H9 (cell line): ENCODE results near the gene PRF1. TPM values are rescaled to one million over a fixed set of nuclear protein-coding genes. Genes with fewer than 3 reads are reported as not detected.

Source experiments
- DNase-seq: peaks from one replicate; pipeline ENCODE4 v3.0.0-alpha.2; 2017
- H2AFZ ChIP-seq: one replicate; pipeline ENCODE4 v1.6.1; 2013; ENCODE audit warnings: mild to moderate bottlenecking, low read length, control low read depth, moderate library complexity
- H2AK5ac ChIP-seq: 2 replicates; pipeline ENCODE4 v1.6.1; 2013; ENCODE audit warnings: low read length, control low read depth, mixed read lengths; ENCODE audit not compliant: insufficient read length
- H2BK120ac ChIP-seq: one replicate; pipeline ENCODE4 v1.6.1; 2013; ENCODE audit warnings: low read depth, mild to moderate bottlenecking, low read length, control low read depth, inconsistent platforms; ENCODE audit not compliant: poor library complexity, severe bottlenecking
- H2BK12ac ChIP-seq: 2 replicates; pipeline ENCODE4 v1.6.1; 2013; ENCODE audit warnings: low read length, control low read depth, mixed read lengths, low read depth; ENCODE audit not compliant: insufficient read length
- H2BK15ac ChIP-seq: 2 replicates; pipeline ENCODE4 v1.6.1; 2013; ENCODE audit warnings: low read depth, low read length, control low read depth
- H2BK20ac ChIP-seq: one replicate; pipeline ENCODE4 v1.6.1; 2013; ENCODE audit warnings: low read depth, mild to moderate bottlenecking, low read length, control low read depth, inconsistent platforms; ENCODE audit not compliant: poor library complexity, severe bottlenecking
- H2BK5ac ChIP-seq: 2 replicates; pipeline ENCODE4 v1.6.1; 2013; ENCODE audit warnings: low read length, control low read depth, mixed read lengths; ENCODE audit not compliant: insufficient read length
- H3K14ac ChIP-seq: 2 replicates; pipeline ENCODE4 v1.6.1; 2013; ENCODE audit warnings: low read length, control low read depth; ENCODE audit not compliant: insufficient read depth
- H3K18ac ChIP-seq: 2 replicates; pipeline ENCODE4 v1.6.1; 2013; ENCODE audit warnings: low read depth, mild to moderate bottlenecking, mixed read lengths, low read length, control low read depth; ENCODE audit not compliant: insufficient read length
- H3K23ac ChIP-seq: 2 replicates; pipeline ENCODE4 v1.6.1; 2013; ENCODE audit warnings: low read length, control low read depth, mixed read lengths, low read depth; ENCODE audit not compliant: insufficient read length
- H3K23me2 ChIP-seq: 2 replicates; pipeline ENCODE4 v1.6.1; 2013; ENCODE audit warnings: low read depth, mild to moderate bottlenecking, mixed read lengths, low read length, control low read depth; ENCODE audit not compliant: insufficient read length, poor library complexity, severe bottlenecking
- H3K27ac ChIP-seq: 2 replicates; pipeline ENCODE4 v1.5.1; 2013; ENCODE audit warnings: low read length, control low read depth, mixed read lengths, low read depth; ENCODE audit not compliant: insufficient read length
- H3K27me3 ChIP-seq: 2 replicates; pipeline ENCODE4 v1.6.1; 2013; ENCODE audit warnings: low read length, control low read depth, inconsistent platforms; ENCODE audit not compliant: insufficient read depth
- H3K4ac ChIP-seq: 2 replicates; pipeline ENCODE4 v1.6.1; 2013; ENCODE audit warnings: low read depth, mild to moderate bottlenecking, control low read depth, inconsistent platforms, low read length, moderate library complexity
- H3K4me1 ChIP-seq: 2 replicates; pipeline ENCODE4 v1.6.1; 2013; ENCODE audit warnings: low read length, control low read depth, inconsistent platforms; ENCODE audit not compliant: insufficient read depth
- H3K4me2 ChIP-seq: 2 replicates; pipeline ENCODE4 v1.6.1; 2013; ENCODE audit warnings: low read length, control low read depth, mixed read lengths; ENCODE audit not compliant: insufficient read length, insufficient read depth
- H3K56ac ChIP-seq: 2 replicates; pipeline ENCODE4 v1.6.1; 2013; ENCODE audit warnings: low read depth, mild to moderate bottlenecking, mixed read lengths, low read length, control low read depth; ENCODE audit not compliant: insufficient read length
- H3K79me1 ChIP-seq: 2 replicates; pipeline ENCODE4 v1.6.1; 2013; ENCODE audit warnings: low read depth, mild to moderate bottlenecking, moderate library complexity, low read length, control low read depth, inconsistent platforms; ENCODE audit not compliant: insufficient read depth, poor library complexity, severe bottlenecking
- H3K79me2 ChIP-seq: 2 replicates; pipeline ENCODE4 v1.6.1; 2013; ENCODE audit warnings: low read length, control low read depth, inconsistent platforms; ENCODE audit not compliant: insufficient read depth
- H3K9ac ChIP-seq: 2 replicates; pipeline ENCODE4 v1.6.1; 2013; ENCODE audit warnings: low read length, control low read depth, mixed read lengths; ENCODE audit not compliant: insufficient read length; ENCODE audit errors: extremely low read depth
- H3K9me3 ChIP-seq: one replicate; pipeline ENCODE4 v1.6.1; 2013; ENCODE audit warnings: low read depth, low read length, inconsistent platforms; ENCODE audit not compliant: control insufficient read depth
- H3T11ph ChIP-seq: one replicate; pipeline ENCODE4 v1.6.1; 2013; ENCODE audit warnings: mild to moderate bottlenecking, low read length, control low read depth, inconsistent platforms
- H4K20me1 ChIP-seq: one replicate; pipeline ENCODE4 v1.6.1; 2013; ENCODE audit not compliant: control insufficient read depth, insufficient read length, insufficient read depth
- H4K5ac ChIP-seq: 2 replicates; pipeline ENCODE4 v1.6.1; 2013; ENCODE audit warnings: low read depth, mild to moderate bottlenecking, mixed read lengths, low read length, control low read depth; ENCODE audit not compliant: insufficient read length
- H4K8ac ChIP-seq: replicated peaks from 2 replicates; pipeline ENCODE4 v1.6.1; 2013; ENCODE audit warnings: low read length, control low read depth, mixed read lengths, low read depth; ENCODE audit not compliant: insufficient read length
- H4K91ac ChIP-seq: 2 replicates; pipeline ENCODE4 v1.6.1; 2013; ENCODE audit warnings: low read depth, mild to moderate bottlenecking, moderate library complexity, mixed read lengths, low read length, control low read depth; ENCODE audit not compliant: insufficient read length
- H3K27ac Mint-ChIP-seq, 3 experiments: 2 replicates in 2 of 3; 3 replicates in 1 of 3; pipeline ENCODE4 v1.8.0; 2020 to 2021; ENCODE audit warnings: mixed read lengths in 3 of 3, mild to moderate bottlenecking in 1 of 3, moderate library complexity in 1 of 3
- H3K27me3 Mint-ChIP-seq: 2 replicates; pipeline ENCODE4 v1.8.0; 2021; ENCODE audit warnings: low read depth, mild to moderate bottlenecking, moderate library complexity, mixed read lengths
- H3K36me3 Mint-ChIP-seq, 3 experiments: 2 replicates in 2 of 3; 3 replicates in 1 of 3; pipeline ENCODE4 v1.8.0; 2020 to 2021; ENCODE audit warnings: low read depth in 3 of 3, mixed read lengths in 3 of 3; ENCODE audit not compliant: insufficient read depth in 1 of 3
- H3K4me1 Mint-ChIP-seq, 2 experiments: 2 replicates each; pipeline ENCODE4 v1.8.0; 2020; ENCODE audit warnings: mixed read lengths in 2 of 2
- H3K4me3 Mint-ChIP-seq, 2 experiments: 2 replicates in 1 of 2; 3 replicates in 1 of 2; pipeline ENCODE4 v1.8.0; 2020 to 2021; ENCODE audit warnings: mild to moderate bottlenecking in 2 of 2, mixed read lengths in 2 of 2, moderate library complexity in 1 of 2
- H3K9me3 Mint-ChIP-seq, 2 experiments: 2 replicates in 1 of 2; 3 replicates in 1 of 2; pipeline ENCODE4 v1.8.0; 2020; ENCODE audit warnings: mild to moderate bottlenecking in 2 of 2, mixed read lengths in 2 of 2, moderate library complexity in 1 of 2
- WGBS: extraction: QIAGEN DNeasy Blood & Tissue Kit; methylation state at CpG from one replicate; pipeline ENCODE4 v1.1.7; 2013; ENCODE audit warnings: missing lambda C conversion rate, low lambda C conversion rate, mixed read lengths; ENCODE audit not compliant: insufficient read length; ENCODE audit errors: extremely low coverage; 5-methylcytosine and 5-hydroxymethylcytosine counted together
- total RNA-seq: library from RNA; stranded (reverse); gene quantifications from 2 replicates; pipeline ENCODE4 v1.2.1, GENCODE V29; 2021
- TF ChIP-seq, protein P1 (sequence below): fragments of 200-600 bp; sonication (generic); conservative IDR thresholded peaks from 3 replicates; pipeline ENCODE4 v1.8.0; 2021; ENCODE audit warnings: antibody characterized with exemption, mild to moderate bottlenecking

Gene PRF1
- total RNA-seq, 1 experiment from 2014 or later = not detected

DNA sequence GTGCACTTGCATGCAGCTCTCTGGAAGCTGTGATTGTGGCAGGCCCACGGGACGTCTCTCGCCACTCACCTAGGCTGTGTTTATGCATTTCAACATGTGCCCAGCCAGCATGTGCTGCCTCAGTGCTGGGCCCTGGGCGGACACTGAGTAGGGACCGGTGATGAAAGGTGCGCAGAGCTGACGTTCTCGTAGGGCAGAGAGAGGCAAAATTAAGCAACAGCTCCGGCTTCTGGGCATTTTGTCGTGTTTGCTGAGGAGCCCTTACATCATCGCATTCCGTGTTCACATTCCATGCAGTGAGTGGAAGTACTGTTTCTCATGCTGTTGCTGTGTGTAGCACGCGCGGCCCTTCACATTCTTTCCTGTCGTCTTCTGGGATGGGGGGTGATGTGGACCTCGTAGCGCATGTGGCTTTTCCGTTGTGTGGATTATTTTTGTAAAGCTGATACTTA is 50.5 kb downstream of the PRF1 start:
- H3K79me2 ChIP-seq = no peaks in the 10 kb centered on the region
- no peak overlapping the region for H2BK12ac ChIP-seq
- DNase-seq = no peak
- H3K79me1 ChIP-seq = no peaks in the 10 kb centered on the region
- no peak overlapping the region; the same call in 1 of the 2 replicates for H3K14ac ChIP-seq
- H3K9ac ChIP-seq = no peak overlapping the region
- no peak overlapping the region for H3K56ac ChIP-seq
- H2BK15ac ChIP-seq = no peak overlapping the region
- no peaks in the 10 kb centered on the region for H3K4me1 ChIP-seq
- H3K27me3 ChIP-seq = no peaks in the 10 kb centered on the region
- H3K4me2 ChIP-seq = no peak overlapping the region
- no peak overlapping the region for H2AFZ ChIP-seq
- Mint-ChIP-seq H3K36me3 (peaks cover 10 to 29% (median 11%) of the 10 kb centered on the region in 3 experiments; a peak in 4 of 7 replicates), H3K4me3 (no peak overlapping the region), H3K4me1 (0 out of 4 replicates have a peak, but pooled peaks cover 0 to 2% of the 10 kb centered on the region in 2 experiments), H3K9me3 (no peaks in the 10 kb centered on the region; a peak in 1 of 5 replicates), H3K27ac (peak overlapping the region in 2 of 3 experiments; percentile 14 to 18; a peak in 2 of 7 replicates), H3K27me3 (no peaks in the 10 kb centered on the region)
- H2BK120ac ChIP-seq = no peak overlapping the region
- no peak overlapping the region for H4K5ac ChIP-seq
- H3K27ac ChIP-seq = no peak overlapping the region
- no peak overlapping the region for H3K18ac ChIP-seq
- no peaks in the 10 kb centered on the region for H4K20me1 ChIP-seq
- no peak overlapping the region for H4K8ac ChIP-seq
- H3K23me2 ChIP-seq = no peaks in the 10 kb centered on the region
- no peak overlapping the region for H3K4ac ChIP-seq
- WGBS = no CpG with 5 or more reads among the region's 19 CpGs
- H2AK5ac ChIP-seq = no peak overlapping the region
- no peak overlapping the region for H3K23ac ChIP-seq
- no peak overlapping the region for H2BK20ac ChIP-seq
- H3T11ph ChIP-seq = no peak overlapping the region
- no peak overlapping the region for H4K91ac ChIP-seq
- H2BK5ac ChIP-seq = no peak overlapping the region
- TF ChIP-seq, protein P1, sequence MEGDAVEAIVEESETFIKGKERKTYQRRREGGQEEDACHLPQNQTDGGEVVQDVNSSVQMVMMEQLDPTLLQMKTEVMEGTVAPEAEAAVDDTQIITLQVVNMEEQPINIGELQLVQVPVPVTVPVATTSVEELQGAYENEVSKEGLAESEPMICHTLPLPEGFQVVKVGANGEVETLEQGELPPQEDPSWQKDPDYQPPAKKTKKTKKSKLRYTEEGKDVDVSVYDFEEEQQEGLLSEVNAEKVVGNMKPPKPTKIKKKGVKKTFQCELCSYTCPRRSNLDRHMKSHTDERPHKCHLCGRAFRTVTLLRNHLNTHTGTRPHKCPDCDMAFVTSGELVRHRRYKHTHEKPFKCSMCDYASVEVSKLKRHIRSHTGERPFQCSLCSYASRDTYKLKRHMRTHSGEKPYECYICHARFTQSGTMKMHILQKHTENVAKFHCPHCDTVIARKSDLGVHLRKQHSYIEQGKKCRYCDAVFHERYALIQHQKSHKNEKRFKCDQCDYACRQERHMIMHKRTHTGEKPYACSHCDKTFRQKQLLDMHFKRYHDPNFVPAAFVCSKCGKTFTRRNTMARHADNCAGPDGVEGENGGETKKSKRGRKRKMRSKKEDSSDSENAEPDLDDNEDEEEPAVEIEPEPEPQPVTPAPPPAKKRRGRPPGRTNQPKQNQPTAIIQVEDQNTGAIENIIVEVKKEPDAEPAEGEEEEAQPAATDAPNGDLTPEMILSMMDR = no peak
- no peaks in the 10 kb centered on the region for H3K9me3 ChIP-seq
